Measurements from ENCODE around the gene SMTN. TPM values are rescaled to one million over a fixed set of nuclear protein-coding genes. Genes with fewer than 3 reads are reported as not detected.

The SMTN gene
- total and polyA plus RNA-seq, 8 donors: 71.0 to 99.7 (median 88.2) TPM

DNA sequence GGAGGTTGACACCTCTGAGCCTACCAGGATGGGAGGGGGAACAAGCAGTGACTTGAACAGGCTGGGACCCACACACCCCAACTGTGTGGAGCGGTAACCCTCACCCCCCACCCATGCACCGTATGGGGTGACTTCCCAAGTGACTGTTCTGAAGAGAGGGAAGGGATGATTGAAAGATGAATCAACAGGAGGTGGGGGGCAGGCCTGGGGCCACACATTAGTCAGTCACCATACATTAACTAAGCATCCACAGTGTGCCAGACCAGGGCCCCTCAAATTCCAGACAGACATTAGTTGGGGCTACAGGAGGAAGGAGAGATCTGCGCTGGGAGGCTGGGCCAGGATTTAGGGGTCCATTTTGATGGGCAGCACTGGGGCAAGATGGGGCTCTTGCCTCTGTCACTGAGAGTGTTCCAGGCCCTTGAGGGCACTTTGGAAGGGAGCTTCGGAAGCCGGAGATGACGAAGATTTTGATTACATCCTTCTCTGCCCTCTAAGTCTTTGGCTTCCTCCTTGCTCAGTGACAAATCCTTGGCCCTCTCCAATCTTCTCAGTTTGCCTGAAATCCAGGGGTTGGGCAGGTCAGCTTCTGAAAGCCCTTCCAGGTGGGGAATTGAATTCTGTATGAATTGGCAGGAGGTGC lies 966 bp downstream of the SMTN start:
- ATAC-seq (no peak), DNase-seq (no peak)
- Histone ChIP-seq H3K27ac (peak overlapping the region; percentile 90 to 95), H3K27me3 (no peaks in the 10 kb centered on the region), H3K36me3 (no peaks in the 10 kb centered on the region), H3K4me3 (peak overlapping the region; percentile 66 to 77), H3K4me1 (peaks cover 18 to 62% of the 10 kb centered on the region in 2 donors), H3K9me3 (no peaks in the 10 kb centered on the region)
- intact Hi-C loops (cut with DNase I): loop anchor here (10.0 kb wide), 2 partner anchors 137 to 317 kb away; no protein-coding TSS in a partner anchor
- TF ChIP-seq CTCF (IDR thresholded peaks at IDR 0.05): no peak

DNA sequence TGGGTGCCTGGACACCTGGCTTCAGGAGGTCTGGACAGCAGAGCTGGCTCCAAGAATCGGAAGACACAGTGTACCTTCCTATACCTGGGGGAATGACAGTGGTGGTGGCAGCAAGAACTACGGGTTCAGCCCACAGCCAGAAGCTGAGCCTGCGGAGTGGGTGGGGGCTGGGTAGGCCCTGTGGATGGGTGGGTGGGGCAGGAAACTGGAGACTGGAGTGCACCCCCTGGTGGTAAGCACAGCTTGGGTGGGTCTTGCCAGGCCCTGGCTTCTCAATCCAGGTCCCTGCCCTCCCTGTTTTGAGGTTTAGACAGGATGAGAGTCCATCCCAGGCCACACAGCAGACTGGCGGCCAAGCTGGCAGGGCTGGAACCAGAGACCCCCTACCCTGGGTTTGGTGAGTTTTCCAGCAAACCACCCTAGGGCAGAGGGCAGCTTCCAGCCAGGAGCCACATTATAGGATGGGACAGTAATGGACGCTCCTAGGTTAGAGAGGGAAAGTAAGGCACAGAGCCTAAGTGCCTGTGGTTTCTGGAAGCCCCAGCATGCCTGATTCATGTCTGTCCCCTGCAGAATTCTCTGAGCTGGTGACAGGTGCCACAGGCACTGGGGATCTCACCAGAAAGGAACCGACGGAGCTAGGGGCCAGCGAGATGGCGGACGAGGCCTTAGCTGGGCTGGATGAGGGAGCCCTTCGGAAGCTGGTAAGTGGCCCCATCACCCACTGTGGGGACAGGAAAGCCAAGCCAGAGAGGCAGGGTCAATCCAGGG lies 1.7 kb downstream of the SMTN start:
- intact Hi-C loops (cut with DNase I): loop anchor here (10.0 kb wide), 2 partner anchors 138 to 318 kb away; no protein-coding TSS in a partner anchor
- ATAC-seq: no peak
- peak in 2 of 4 donors; percentile 61 to 68 for DNase-seq
- Histone ChIP-seq H3K27me3 (no peaks in the 10 kb centered on the region), H3K36me3 (peaks cover 0 to 7% of the 10 kb centered on the region in 2 donors), H3K9me3 (no peaks in the 10 kb centered on the region), H3K27ac (peak overlapping the region; percentile 90 to 95), H3K4me1 (peaks cover 18 to 62% of the 10 kb centered on the region in 2 donors), H3K4me3 (peak overlapping the region; percentile 66 to 77)
- peak; percentile 46 to 51 for TF ChIP-seq CTCF (IDR thresholded peaks at IDR 0.05)

DNA sequence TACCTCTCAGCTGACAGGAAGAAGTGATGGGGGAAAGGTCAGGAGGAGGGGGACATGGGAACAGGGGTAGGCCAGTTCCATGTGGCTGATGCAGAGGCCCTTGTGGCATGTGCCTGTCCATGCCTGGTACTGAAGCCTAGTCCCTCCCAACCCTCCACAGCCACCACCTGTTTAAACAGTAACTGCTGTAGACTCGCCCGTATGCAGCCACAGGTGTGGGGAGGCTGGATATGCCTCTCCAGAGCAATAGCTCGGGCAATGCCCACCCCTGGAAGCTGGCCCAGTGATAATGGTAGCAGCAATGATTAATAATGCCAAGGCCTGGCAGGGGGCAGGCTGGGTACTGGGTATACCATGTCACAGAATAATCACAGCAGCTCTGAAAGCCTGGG lies 2.3 kb downstream of the SMTN start:
- no peaks in the 10 kb centered on the region for H3K9me3 ChIP-seq
- peaks cover 0 to 12% of the 10 kb centered on the region in 2 donors for H3K36me3 ChIP-seq
- DNase-seq: peak in 1 of 4 donors; percentile 42
- H3K27ac ChIP-seq: peak overlapping the region; percentile 90 to 95
- intact Hi-C loops (cut with DNase I): loop anchor here (10.0 kb wide), 2 partner anchors 139 to 319 kb away; no protein-coding TSS in a partner anchor
- H3K4me3 ChIP-seq: peak overlapping the region; percentile 66 to 77
- TF ChIP-seq CTCF (IDR thresholded peaks at IDR 0.05): no peak
- H3K27me3 ChIP-seq: no peaks in the 10 kb centered on the region
- peaks cover 18 to 62% of the 10 kb centered on the region in 2 donors for H3K4me1 ChIP-seq
- ATAC-seq: no peak

DNA sequence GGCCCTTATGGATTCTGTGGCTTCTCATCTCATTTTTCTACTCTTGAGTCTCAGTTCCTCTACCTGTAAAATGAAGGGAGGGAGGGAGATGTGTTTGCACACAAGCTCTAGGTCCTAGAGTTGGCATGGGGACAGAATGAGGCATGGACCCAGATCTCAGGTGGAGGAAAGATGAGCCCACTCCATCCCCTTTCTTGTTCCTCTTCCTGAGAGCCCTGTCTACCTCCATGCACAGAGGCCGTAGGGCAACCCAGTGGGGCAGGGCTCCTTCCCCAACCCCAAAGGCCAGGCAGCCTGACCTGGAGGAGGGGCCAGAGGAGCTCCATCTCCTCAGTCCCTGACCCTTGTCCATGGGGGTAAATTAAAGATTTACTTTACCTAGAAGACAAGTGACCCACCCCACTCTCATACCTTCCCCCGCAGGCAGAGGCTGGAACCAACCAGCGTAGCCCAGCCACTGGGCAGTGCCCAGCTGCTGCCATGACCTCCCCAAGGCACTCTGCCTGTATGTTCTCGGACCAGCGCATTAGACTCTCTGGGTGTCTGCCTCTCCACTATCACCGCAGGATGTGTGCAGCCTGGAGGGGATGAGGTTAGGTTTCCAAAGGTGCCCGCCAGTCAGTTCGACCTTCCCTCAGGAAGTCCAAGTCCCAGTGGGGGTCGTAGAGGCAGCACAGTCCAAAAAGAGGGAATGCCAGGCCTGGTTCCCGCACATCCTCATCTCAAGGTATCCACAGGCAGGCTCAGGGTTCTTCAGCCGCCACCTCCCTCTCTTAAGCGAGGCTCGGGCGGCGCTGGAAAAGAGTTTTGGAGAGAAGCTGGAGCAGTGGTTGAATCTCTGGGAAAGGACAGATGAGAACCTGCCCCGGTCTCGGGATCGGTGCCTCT lies 3.0 kb downstream of the SMTN start:
- peaks cover 0 to 20% of the 10 kb centered on the region in 2 donors for H3K36me3 ChIP-seq
- peak overlapping the region; percentile 90 to 95 for H3K27ac ChIP-seq
- H3K27me3 ChIP-seq: no peaks in the 10 kb centered on the region
- no peak for TF ChIP-seq CTCF (IDR thresholded peaks at IDR 0.05)
- ATAC-seq (peak; percentile 0), DNase-seq (no peak)
- intact Hi-C loops (cut with DNase I): loop anchor here (10.0 kb wide), 2 partner anchors 139 to 319 kb away; no protein-coding TSS in a partner anchor
- peaks cover 18 to 57% of the 10 kb centered on the region in 2 donors for H3K4me1 ChIP-seq
- H3K4me3 ChIP-seq: peak overlapping the region; percentile 70 to 77
- H3K9me3 ChIP-seq: no peaks in the 10 kb centered on the region

Data from left lung (tissue), 10 donors.